T-helper 17 cell (primary cell): ENCODE results near the gene RUNX2. TPM values are rescaled to one million over a fixed set of nuclear protein-coding genes. Genes with fewer than 3 reads are reported as not detected.

ENCODE experiments used
- ATAC-seq: fragments of 150-1000 bp; cut with Tn5 transposase; 2 replicates; pipeline ENCODE4 v1.10.0; 2021; ENCODE audit warnings: mild to moderate bottlenecking, moderate library complexity
- DNase-seq, 3 donors: peaks; one replicate each; pipeline versions ENCODE4 v3.0.0 to v3.0.0-alpha.2; 2020 to 2021
- H3K9me3 ChIP-seq: one replicate; pipeline ENCODE4 v1.7.0; 2013; ENCODE audit warnings: low read length, mild to moderate bottlenecking; ENCODE audit not compliant: control insufficient read depth, poor library complexity, severe bottlenecking
- H3K27ac Mint-ChIP-seq: one replicate; pipeline ENCODE4 v1.8.0; 2022; ENCODE audit warnings: mild to moderate bottlenecking, moderate library complexity, mixed read lengths
- H3K27me3 Mint-ChIP-seq: one replicate; pipeline ENCODE4 v1.8.0; 2022; ENCODE audit warnings: mixed read lengths
- H3K36me3 Mint-ChIP-seq: one replicate; pipeline ENCODE4 v1.8.0; 2022; ENCODE audit warnings: low read depth, mixed read lengths
- H3K4me1 Mint-ChIP-seq: one replicate; pipeline ENCODE4 v1.8.0; 2022; ENCODE audit warnings: mild to moderate bottlenecking, mixed read lengths
- H3K4me3 Mint-ChIP-seq: one replicate; pipeline ENCODE4 v1.8.0; 2022; ENCODE audit warnings: mild to moderate bottlenecking, moderate library complexity, mixed read lengths
- total RNA-seq, 4 donors: library from RNA in 2 of 4; stranded (reverse) in 2 of 4; gene quantifications; one replicate each; pipeline ENCODE4 v1.2.3 and lab custom pipeline; 2022 to 2026

RUNX2 gene
- total RNA-seq, 2 donors from 2014 or later: 47.6 to 50.8 TPM

DNA sequence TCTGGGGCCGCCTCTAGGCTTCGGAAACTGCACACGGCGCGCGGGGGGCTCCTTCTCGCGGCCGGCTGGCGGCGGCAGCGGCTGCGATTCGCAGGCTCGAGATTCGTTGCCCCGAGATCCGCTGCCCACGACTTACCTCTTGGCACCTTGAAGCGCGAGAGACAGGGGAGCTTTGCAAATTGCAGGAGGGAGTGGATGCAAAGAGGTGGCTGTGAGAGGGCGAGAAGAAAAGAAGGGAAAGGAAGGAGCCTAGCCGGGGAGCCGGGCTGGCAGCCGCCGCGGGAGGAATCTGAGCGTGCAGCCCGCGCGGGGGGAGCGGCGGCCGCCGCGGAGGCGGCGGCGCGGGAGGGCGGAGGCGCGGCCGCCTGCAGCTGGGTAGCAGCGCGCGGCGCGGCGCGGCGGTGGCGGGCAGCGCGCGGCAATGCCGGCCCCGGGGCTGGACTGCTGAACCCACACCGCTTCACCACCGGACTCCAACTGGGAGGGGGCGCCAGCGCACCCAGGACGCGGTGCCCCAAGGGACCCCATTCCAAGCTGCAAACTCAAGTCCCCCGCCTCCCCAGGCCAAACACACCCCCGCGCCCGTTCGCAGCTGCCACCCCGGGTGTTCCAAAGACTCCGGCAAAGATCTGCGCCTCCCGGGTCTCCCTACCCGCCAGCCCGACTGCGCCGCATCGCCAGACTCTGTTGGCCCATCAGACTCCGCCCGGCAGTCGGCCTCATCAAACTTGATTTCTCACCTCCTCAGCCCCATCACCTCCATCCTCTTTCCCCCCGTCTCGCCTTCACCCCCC, 93.8 kb downstream of the RUNX2 start:
- H3K4me1 Mint-ChIP-seq: peaks cover 31% of the 10 kb centered on the region
- peaks cover 9% of the 10 kb centered on the region for H3K36me3 Mint-ChIP-seq
- H3K27me3 Mint-ChIP-seq: no peaks in the 10 kb centered on the region
- H3K4me3 Mint-ChIP-seq: peak overlapping the region; percentile 98
- ATAC-seq: peak; percentile 34
- DNase-seq: peak; percentile 37 to 47 (median 43)
- H3K9me3 ChIP-seq: no peaks in the 10 kb centered on the region
- peak overlapping the region; percentile 97 for H3K27ac Mint-ChIP-seq

DNA sequence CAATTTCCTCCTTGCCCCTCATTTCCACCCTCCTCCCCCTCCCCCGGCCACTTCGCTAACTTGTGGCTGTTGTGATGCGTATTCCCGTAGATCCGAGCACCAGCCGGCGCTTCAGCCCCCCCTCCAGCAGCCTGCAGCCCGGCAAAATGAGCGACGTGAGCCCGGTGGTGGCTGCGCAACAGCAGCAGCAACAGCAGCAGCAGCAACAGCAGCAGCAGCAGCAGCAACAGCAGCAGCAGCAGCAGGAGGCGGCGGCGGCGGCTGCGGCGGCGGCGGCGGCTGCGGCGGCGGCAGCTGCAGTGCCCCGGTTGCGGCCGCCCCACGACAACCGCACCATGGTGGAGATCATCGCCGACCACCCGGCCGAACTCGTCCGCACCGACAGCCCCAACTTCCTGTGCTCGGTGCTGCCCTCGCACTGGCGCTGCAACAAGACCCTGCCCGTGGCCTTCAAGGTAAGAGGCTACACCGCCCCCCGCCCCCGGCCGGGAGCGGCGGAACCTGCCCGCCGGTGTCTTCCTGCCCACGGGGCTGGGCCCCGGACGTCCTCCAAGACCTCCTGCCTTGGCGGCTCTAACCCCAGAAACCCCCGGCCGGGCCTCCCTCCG, 94.5 kb downstream of the RUNX2 start:
- Mint-ChIP-seq H3K27ac (peak overlapping the region; percentile 97), H3K4me3 (peak overlapping the region; percentile 98), H3K4me1 (peaks cover 31% of the 10 kb centered on the region), H3K36me3 (peaks cover 9% of the 10 kb centered on the region), H3K27me3 (no peaks in the 10 kb centered on the region)
- H3K9me3 ChIP-seq: no peaks in the 10 kb centered on the region
- peak; percentile 50 to 59 (median 51) for DNase-seq
- peak; percentile 48 for ATAC-seq

DNA sequence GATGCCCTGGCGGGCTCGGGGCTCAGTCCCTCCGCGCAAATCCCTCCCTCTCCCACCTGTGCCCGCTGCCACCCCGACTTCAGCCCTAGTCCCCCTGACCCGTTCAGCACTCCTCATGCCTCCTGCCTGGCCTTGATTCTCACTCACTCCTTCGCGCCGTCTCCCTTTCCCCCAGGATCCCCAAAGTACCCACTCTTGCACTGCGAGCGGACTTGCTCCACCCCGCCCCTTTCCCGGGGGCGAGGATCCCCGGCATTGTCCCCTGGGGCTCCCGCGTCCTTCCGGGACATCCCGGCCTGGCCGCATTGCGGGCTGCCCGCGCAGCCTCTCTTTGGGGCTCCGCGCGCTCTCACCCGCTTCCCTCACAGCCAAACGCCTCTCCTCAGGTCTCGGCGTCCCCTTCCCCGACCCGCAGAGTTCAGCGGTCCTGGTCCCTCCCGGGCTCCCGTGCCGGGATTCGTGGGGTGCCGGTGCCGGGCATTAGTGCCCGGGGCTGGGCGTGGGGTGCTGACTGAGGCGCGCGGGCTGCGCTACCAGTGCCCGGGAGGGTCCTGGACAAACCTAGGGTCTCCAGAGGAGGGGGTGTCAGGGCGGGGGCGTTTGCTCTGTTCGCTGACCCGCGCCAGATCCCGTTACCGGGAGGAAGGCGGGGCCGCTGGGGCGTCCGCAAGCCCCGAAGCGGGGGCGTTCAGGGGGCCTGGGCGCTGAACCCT, 95.1 kb downstream of the RUNX2 start:
- Mint-ChIP-seq H3K27me3 (no peaks in the 10 kb centered on the region), H3K4me3 (peak overlapping the region; percentile 98), H3K36me3 (peaks cover 9% of the 10 kb centered on the region), H3K4me1 (peaks cover 31% of the 10 kb centered on the region), H3K27ac (peak overlapping the region; percentile 97)
- ATAC-seq: peak; percentile 1
- peak; percentile 15 to 36 (median 27) for DNase-seq
- H3K9me3 ChIP-seq: no peaks in the 10 kb centered on the region

DNA sequence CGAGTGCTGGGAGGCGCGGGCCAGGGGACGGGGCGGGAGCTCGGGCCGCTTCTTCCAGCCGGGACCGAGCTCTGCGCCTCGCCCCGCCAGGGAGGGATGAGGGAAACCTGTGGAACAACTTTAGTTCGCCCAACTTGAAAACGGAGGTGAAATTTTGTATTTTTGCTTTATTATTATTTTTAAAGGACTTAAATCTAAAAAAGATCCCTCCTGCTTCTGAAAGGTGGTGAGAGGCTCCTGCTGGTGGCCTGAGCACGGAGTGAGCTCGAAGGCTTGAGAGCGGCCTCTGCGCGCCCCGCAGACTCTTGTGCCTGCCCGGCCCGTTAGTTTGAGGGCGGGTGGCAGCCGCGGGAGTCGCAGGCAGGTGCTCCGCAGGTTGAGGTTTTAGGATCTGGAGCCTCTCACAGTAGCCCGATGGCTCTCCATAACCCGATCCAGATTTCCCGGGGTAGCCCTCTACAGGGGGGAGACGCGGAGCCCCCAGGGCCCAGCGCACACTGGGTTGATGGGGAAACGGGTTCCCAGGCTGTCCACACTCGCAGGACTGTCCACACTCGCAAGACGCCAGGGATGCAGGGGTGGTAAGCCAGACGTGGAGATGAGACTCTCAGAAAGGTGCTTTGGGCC, 95.8 kb downstream of the RUNX2 start:
- no peak for ATAC-seq
- peaks cover 35% of the 10 kb centered on the region for H3K4me1 Mint-ChIP-seq

DNA sequence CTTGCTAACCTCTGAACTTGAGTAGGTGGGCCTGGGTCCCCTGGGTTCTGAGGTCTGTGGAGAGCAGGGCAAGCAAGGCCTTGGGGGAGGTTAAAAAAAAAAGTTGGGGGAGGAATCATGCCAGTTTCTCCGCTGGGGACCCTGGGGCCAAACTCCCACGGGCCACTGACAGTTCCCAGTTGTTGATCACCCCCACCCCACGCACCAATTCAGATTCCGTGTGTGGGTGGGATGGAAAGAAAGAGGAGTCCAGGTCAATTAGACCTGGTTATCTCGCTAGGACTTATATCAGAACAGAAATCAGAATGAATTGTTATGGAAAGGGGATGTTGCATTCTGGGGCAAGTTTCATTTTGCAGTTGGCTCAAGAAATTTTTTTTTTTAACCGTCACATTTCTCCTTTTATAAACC, 96.3 kb downstream of the RUNX2 start:
- peak overlapping the region; percentile 97 for H3K27ac Mint-ChIP-seq
- H3K4me1 Mint-ChIP-seq: peaks cover 36% of the 10 kb centered on the region
- peak overlapping the region; percentile 98 for H3K4me3 Mint-ChIP-seq
- ATAC-seq: no peak
- DNase-seq: no peak
- no peaks in the 10 kb centered on the region for H3K27me3 Mint-ChIP-seq
- peaks cover 9% of the 10 kb centered on the region for H3K36me3 Mint-ChIP-seq
- H3K9me3 ChIP-seq: no peaks in the 10 kb centered on the region

More for the DNA sequence above, 95.8 kb downstream of the RUNX2 start:
- H3K27me3 Mint-ChIP-seq: no peaks in the 10 kb centered on the region
- DNase-seq: peak in 1 of 3 donors; percentile 14
- peak overlapping the region; percentile 97 for H3K27ac Mint-ChIP-seq
- H3K36me3 Mint-ChIP-seq: peaks cover 9% of the 10 kb centered on the region
- H3K9me3 ChIP-seq: no peaks in the 10 kb centered on the region
- H3K4me3 Mint-ChIP-seq: peak overlapping the region; percentile 98

DNA sequence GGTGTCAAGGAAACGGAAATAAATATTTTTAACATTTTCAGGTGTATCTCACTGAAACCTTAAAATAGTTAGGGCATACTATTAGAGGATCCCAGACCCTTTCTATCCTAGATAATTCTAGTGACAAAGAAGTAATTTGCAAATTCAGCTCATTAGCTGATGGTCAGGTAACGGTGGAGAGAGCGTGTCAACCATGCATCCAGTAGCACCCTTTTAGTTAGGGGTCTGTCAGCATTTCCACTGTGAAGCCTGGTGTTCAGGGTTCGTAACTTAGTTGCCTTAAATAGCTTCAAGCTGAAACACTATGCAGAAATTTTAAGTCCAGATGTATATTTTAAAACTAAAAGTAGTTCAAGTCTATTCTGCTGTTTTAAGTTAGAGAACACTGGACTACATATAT, 98.1 kb downstream of the RUNX2 start:
- peak overlapping the region; percentile 47 for H3K4me3 Mint-ChIP-seq
- no peaks in the 10 kb centered on the region for H3K9me3 ChIP-seq
- ATAC-seq: no peak
- peak overlapping the region; percentile 97 for H3K27ac Mint-ChIP-seq
- no peaks in the 10 kb centered on the region for H3K27me3 Mint-ChIP-seq
- H3K4me1 Mint-ChIP-seq: peaks cover 40% of the 10 kb centered on the region
- H3K36me3 Mint-ChIP-seq: peaks cover 9% of the 10 kb centered on the region
- DNase-seq: no peak

DNA sequence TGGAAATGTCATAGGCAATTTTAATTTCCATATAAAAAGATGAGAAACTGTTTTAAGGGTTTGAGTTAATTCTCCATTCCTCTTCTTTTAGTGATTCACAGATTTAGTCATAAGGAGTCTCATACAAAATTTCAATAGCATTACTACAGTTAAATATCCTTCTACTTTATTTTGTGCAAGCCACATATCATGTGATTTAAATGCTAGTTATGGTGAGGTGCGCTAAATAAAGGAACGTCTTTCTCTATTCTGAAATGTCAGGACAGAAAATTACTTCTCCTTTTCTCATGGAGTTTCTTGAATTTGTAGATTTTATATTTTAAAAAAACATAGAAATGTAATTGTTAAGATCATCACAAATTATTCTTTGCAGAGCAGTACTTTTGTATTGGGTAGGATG, 99.6 kb downstream of the RUNX2 start:
- Mint-ChIP-seq H3K4me3 (no peak overlapping the region), H3K27ac (peak overlapping the region; percentile 97), H3K4me1 (peaks cover 41% of the 10 kb centered on the region), H3K27me3 (no peaks in the 10 kb centered on the region), H3K36me3 (peaks cover 5% of the 10 kb centered on the region)
- no peaks in the 10 kb centered on the region for H3K9me3 ChIP-seq
- ATAC-seq (no peak), DNase-seq (no peak)

DNA sequence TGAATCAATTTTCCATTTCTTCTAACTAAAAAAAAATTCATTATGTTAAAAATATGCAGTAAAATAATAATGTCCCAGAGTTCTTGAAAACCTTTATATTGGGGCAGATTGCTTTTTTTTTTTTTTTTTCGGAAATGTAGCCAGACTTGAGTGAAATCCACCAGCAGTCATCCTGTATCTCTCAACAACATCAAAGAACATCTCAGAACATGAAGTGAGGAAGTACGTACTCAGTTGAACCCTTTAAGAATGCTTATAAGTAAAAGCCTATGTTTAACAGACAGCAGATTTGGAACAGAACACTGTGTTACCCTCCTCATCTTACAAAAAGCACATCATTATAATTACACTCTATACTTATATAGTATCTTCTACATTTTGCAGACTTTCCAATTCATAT, 100.6 kb downstream of the RUNX2 start:
- H3K27me3 Mint-ChIP-seq: no peaks in the 10 kb centered on the region
- peaks cover 37% of the 10 kb centered on the region for H3K4me1 Mint-ChIP-seq
- H3K9me3 ChIP-seq: no peaks in the 10 kb centered on the region
- H3K36me3 Mint-ChIP-seq: peaks cover 2% of the 10 kb centered on the region
- H3K27ac Mint-ChIP-seq: peak overlapping the region; percentile 97
- ATAC-seq (peak; percentile 62), DNase-seq (no peak)
- H3K4me3 Mint-ChIP-seq: peak overlapping the region; percentile 73

DNA sequence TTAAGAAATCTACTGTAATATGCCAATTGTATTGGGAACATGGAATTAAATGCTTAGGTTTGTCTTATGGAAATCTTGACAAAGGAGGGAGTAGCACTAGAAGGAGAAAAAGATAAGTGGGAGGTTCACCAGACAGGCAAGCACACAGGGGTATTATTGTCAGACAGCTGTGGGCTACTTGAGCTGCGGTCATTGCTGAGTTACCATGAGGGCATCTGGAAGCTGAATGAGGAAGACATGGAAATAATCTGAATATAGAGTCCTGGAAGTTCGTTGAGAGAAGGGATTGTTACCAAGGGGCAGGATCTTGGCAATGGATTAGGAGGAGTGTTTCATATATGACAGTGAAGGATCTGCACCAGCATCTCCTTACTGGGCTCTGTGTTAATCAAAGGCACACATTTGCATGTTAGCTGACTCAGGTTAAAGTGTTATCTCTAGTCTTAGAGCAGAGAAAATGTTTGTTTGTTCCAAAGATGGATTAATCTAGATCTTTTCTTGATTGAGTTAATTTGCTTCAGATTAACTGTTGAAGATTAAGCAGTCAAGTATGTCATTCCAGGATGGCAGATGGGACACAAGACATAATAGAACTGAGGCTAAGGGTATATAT, 102.6 kb downstream of the RUNX2 start:
- H3K4me1 Mint-ChIP-seq: peaks cover 36% of the 10 kb centered on the region

DNA sequence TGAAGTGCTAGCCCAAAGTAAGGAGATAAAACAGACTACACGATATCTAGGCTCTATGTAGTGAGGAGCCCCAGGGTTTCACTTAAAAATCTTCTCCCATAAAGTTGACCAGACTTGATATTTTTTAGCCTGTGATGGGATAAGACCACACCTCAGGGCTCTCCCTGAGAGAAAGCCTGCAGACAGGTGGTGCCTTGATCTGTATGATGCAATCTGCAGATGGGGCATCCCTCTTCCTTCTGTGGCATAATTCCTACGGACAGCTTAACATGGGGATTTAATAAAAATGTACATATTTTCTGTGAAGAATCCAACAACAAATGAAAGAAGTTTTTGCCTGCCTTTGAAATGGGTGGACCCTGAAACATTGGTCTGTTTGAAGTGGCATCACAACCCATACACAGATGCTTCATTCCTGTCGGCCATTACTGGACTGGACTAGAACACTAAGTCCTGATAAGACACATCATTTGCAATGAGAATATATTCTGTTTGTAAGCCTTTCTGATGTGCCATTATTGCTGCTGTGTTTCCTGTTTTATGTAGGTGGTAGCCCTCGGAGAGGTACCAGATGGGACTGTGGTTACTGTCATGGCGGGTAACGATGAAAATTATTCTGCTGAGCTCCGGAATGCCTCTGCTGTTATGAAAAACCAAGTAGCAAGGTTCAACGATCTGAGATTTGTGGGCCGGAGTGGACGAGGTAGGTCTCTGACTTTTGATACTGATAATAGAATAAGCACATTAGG, 103.4 kb downstream of the RUNX2 start:
- H3K9me3 ChIP-seq: no peaks in the 10 kb centered on the region
- DNase-seq (no peak), ATAC-seq (peak; percentile 58)
- Mint-ChIP-seq H3K27me3 (no peaks in the 10 kb centered on the region), H3K4me1 (peaks cover 39% of the 10 kb centered on the region), H3K27ac (peak overlapping the region; percentile 97), H3K4me3 (peak overlapping the region; percentile 88), H3K36me3 (peaks cover 2% of the 10 kb centered on the region)

More for the DNA sequence above, 102.6 kb downstream of the RUNX2 start:
- no peaks in the 10 kb centered on the region for H3K27me3 Mint-ChIP-seq
- ATAC-seq (no peak), DNase-seq (no peak)
- H3K36me3 Mint-ChIP-seq: peaks cover 2% of the 10 kb centered on the region
- H3K4me3 Mint-ChIP-seq: peak overlapping the region; percentile 45
- no peaks in the 10 kb centered on the region for H3K9me3 ChIP-seq
- peak overlapping the region; percentile 97 for H3K27ac Mint-ChIP-seq

DNA sequence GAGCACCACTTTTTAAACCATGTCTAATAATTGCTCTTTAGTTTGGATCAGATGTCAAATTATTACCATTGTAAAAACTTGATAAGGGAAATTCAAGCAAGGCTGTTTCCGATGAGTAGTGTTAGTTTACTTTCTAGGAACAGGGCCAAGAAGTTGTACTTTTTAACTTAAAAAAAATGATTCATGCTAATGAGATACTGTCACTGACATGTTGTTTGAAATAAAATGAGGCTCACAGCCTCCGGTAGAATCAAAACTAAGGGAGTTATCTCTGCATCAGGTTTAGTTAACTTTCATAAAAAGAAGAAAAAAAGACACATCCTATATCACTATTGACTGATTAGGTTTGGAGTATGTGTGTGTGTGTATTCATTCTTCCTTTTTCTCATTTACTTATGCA, 104.8 kb downstream of the RUNX2 start:
- H3K9me3 ChIP-seq: no peaks in the 10 kb centered on the region
- peak overlapping the region; percentile 97 for H3K27ac Mint-ChIP-seq
- no peaks in the 10 kb centered on the region for H3K27me3 Mint-ChIP-seq
- peaks cover 5% of the 10 kb centered on the region for H3K36me3 Mint-ChIP-seq
- peak; percentile 20 for ATAC-seq
- peak overlapping the region; percentile 56 for H3K4me3 Mint-ChIP-seq
- no peak for DNase-seq
- peaks cover 54% of the 10 kb centered on the region for H3K4me1 Mint-ChIP-seq
